Measurements from ENCODE around the gene KANTR.

GRCh38 chrX:53084863-53085262 is 9.1 kb upstream of the KANTR start:
- no peak for TF ChIP-seq ELF1 (IDR thresholded peaks at IDR 0.05; ENCODE audit: borderline replicate concordance, low read depth)
- TF ChIP-seq CTCF (IDR thresholded peaks at IDR 0.05 in 2 of 3, conservative IDR thresholded peaks at IDR 0.05 in 1 of 3; ENCODE audit: borderline replicate concordance in 1 of 3, insufficient read depth in 1 of 3, low read depth in 2 of 3, low read length in 2 of 3) = no peak
- no peak for TF ChIP-seq EZH2 (IDR thresholded peaks at IDR 0.05)
- no peak for TF ChIP-seq POLR2A (IDR thresholded peaks at IDR 0.05; ENCODE audit: borderline replicate concordance, extremely low read depth, insufficient read depth, insufficient read length)
- no peak for TF ChIP-seq POLR2AphosphoS5 (IDR thresholded peaks at IDR 0.05; ENCODE audit: low read depth, low read length)
- no peak for TF ChIP-seq REST (IDR thresholded peaks at IDR 0.05; ENCODE audit: low read depth)
- TF ChIP-seq RAD21 (IDR thresholded peaks at IDR 0.05; ENCODE audit: low read depth) = no peak
- TF ChIP-seq ZFX (IDR thresholded peaks at IDR 0.05) = no peak
- TF ChIP-seq ZNF274 (IDR thresholded peaks at IDR 0.05; ENCODE audit: low read depth, low read length) = no peak
- TF ChIP-seq MAX (IDR thresholded peaks at IDR 0.05) = no peak
- no peak for TF ChIP-seq EZH2phosphoT487 (IDR thresholded peaks at IDR 0.05; ENCODE audit: borderline replicate concordance)
- TF ChIP-seq CEBPB (IDR thresholded peaks at IDR 0.05; ENCODE audit: low read depth) = no peak
- TF ChIP-seq ZBTB33 (IDR thresholded peaks at IDR 0.05; ENCODE audit: extremely low read depth, insufficient replicate concordance, low read length) = no peak
- TF ChIP-seq SRF (IDR thresholded peaks at IDR 0.05; ENCODE audit: low read depth) = no peak
